Measurements from ENCODE around the gene MALSU1. TPM values are rescaled to one million over a fixed set of nuclear protein-coding genes. Genes with fewer than 3 reads are reported as not detected.

Gene MALSU1
- total RNA-seq, 1 donor from 2014 or later: 85.9 TPM

GRCh38 chr7:23276947-23277346 is 22.2 kb upstream of the MALSU1 start:
- no peak for TF ChIP-seq CTCF (IDR thresholded peaks at IDR 0.05; ENCODE audit: borderline replicate concordance)
- no peak overlapping the region for H3K27ac ChIP-seq (replicated peaks)
- DNase-seq: no peak
- peaks cover 30% of the 10 kb centered on the region for H3K36me3 ChIP-seq
- no peaks in the 10 kb centered on the region for H3K27me3 ChIP-seq (ENCODE audit: low read depth)
- intact Hi-C loops (cut with micrococcal nuclease): no loop called here
- H3K4me3 ChIP-seq: no peak overlapping the region
- H3K9me3 ChIP-seq (replicated peaks): no peaks in the 10 kb centered on the region
- peaks cover 8% of the 10 kb centered on the region for H3K4me1 ChIP-seq

GRCh38 chr7:23277359-23277989 is 21.7 kb upstream of the MALSU1 start:
- Histone ChIP-seq H3K4me1 (peaks cover 8% of the 10 kb centered on the region), H3K27me3 (ENCODE audit: low read depth) (no peaks in the 10 kb centered on the region), H3K36me3 (peaks cover 29% of the 10 kb centered on the region), H3K27ac (replicated peaks) (no peak overlapping the region), H3K4me3 (no peak overlapping the region), H3K9me3 (replicated peaks) (no peaks in the 10 kb centered on the region)
- TF ChIP-seq CTCF (IDR thresholded peaks at IDR 0.05; ENCODE audit: borderline replicate concordance): peak; percentile 73
- intact Hi-C loops (cut with micrococcal nuclease): no loop called here
- DNase-seq: no peak

GRCh38 chr7:23279819-23280525 is 19.2 kb upstream of the MALSU1 start:
- Histone ChIP-seq H3K36me3 (peaks cover 17% of the 10 kb centered on the region), H3K27ac (replicated peaks) (no peak overlapping the region), H3K4me3 (no peak overlapping the region), H3K27me3 (ENCODE audit: low read depth) (no peaks in the 10 kb centered on the region), H3K4me1 (no peaks in the 10 kb centered on the region), H3K9me3 (replicated peaks) (no peaks in the 10 kb centered on the region)
- no peak for DNase-seq
- TF ChIP-seq CTCF (IDR thresholded peaks at IDR 0.05; ENCODE audit: borderline replicate concordance): no peak
- intact Hi-C loops (cut with micrococcal nuclease): no loop called here

GRCh38 chr7:23283086-23283485 is 16.1 kb upstream of the MALSU1 start:
- no peak overlapping the region for H3K27ac ChIP-seq (replicated peaks)
- no peaks in the 10 kb centered on the region for H3K9me3 ChIP-seq (replicated peaks)
- intact Hi-C loops (cut with micrococcal nuclease): no loop called here
- no peak for TF ChIP-seq CTCF (IDR thresholded peaks at IDR 0.05; ENCODE audit: borderline replicate concordance)
- H3K4me3 ChIP-seq: no peak overlapping the region
- DNase-seq: no peak
- no peaks in the 10 kb centered on the region for H3K4me1 ChIP-seq
- H3K27me3 ChIP-seq (ENCODE audit: low read depth): no peaks in the 10 kb centered on the region
- H3K36me3 ChIP-seq: peaks cover 10% of the 10 kb centered on the region

GRCh38 chr7:23284871-23285270 is 14.3 kb upstream of the MALSU1 start:
- Histone ChIP-seq H3K4me1 (no peaks in the 10 kb centered on the region), H3K36me3 (no peaks in the 10 kb centered on the region), H3K27ac (replicated peaks) (no peak overlapping the region), H3K9me3 (replicated peaks) (no peaks in the 10 kb centered on the region), H3K4me3 (no peak overlapping the region), H3K27me3 (ENCODE audit: low read depth) (no peaks in the 10 kb centered on the region)
- no peak for DNase-seq
- TF ChIP-seq CTCF (IDR thresholded peaks at IDR 0.05; ENCODE audit: borderline replicate concordance): no peak
- intact Hi-C loops (cut with micrococcal nuclease): no loop called here
